H1 (cell line): Measurements from ENCODE around the gene VPS35. TPM values are rescaled to one million over a fixed set of nuclear protein-coding genes. Genes with fewer than 3 reads are reported as not detected.

ENCODE experiments used
- CTCF ChIA-PET: fragments of 300-600 bp; sonication (Branson Sonifier 250); formaldehyde crosslinking; loops from one replicate; lab custom pipeline; 2021; ENCODE audit not compliant: partially characterized antibody; lab: Charles Lee
- POLR2A ChIA-PET: fragments of 300-600 bp; sonication (Branson Sonifier 250); formaldehyde crosslinking; loops from one replicate; lab custom pipeline; 2021; ENCODE audit warnings: inconsistent platforms; ENCODE audit not compliant: partially characterized antibody; lab: Charles Lee
- DNase-seq, 2 experiments: peaks; one replicate each; pipeline versions ENCODE4 v3.0.0 to v3.0.0-alpha.2; 2010 to 2022; ENCODE audit warnings: low spot score in 2 of 2, low read depth in 1 of 2, mixed read lengths in 1 of 2
- FAIRE-seq: peaks from 2 replicates; lab custom pipeline; 2011; peaks lifted over from hg19 to GRCh38; lab: Jason Lieb, UNC
- H2AFZ ChIP-seq: 2 replicates; pipeline ENCODE4 v1.8.1; 2012; ENCODE audit warnings: low read length, inconsistent platforms
- H2AK5ac ChIP-seq: 2 replicates; pipeline ENCODE4 v1.6.1; 2013; ENCODE audit warnings: low read depth, low read length
- H2BK120ac ChIP-seq: replicated peaks from 2 replicates; pipeline ENCODE3; 2013; ENCODE audit warnings: low read depth, low read length, inconsistent platforms
- H2BK12ac ChIP-seq: 2 replicates; pipeline ENCODE4 v1.6.1; 2013; ENCODE audit warnings: low read depth, low read length
- H2BK15ac ChIP-seq: 2 replicates; pipeline ENCODE4 v1.6.1; 2013; ENCODE audit warnings: low read length
- H2BK20ac ChIP-seq: 2 replicates; pipeline ENCODE4 v1.6.1; 2013; ENCODE audit warnings: low read length
- H2BK5ac ChIP-seq: 2 replicates; pipeline ENCODE4 v1.6.1; 2013; ENCODE audit warnings: low read depth, low read length
- H3K14ac ChIP-seq: 2 replicates; pipeline ENCODE4 v1.6.1; 2013; ENCODE audit warnings: inconsistent platforms; ENCODE audit not compliant: insufficient read length
- H3K18ac ChIP-seq: 2 replicates; pipeline ENCODE4 v1.6.1; 2013; ENCODE audit warnings: low read length; ENCODE audit errors: extremely low read depth
- H3K23ac ChIP-seq: 2 replicates; pipeline ENCODE4 v1.6.1; 2013; ENCODE audit warnings: inconsistent platforms; ENCODE audit not compliant: insufficient read length
- H3K23me2 ChIP-seq: 2 replicates; pipeline ENCODE4 v1.6.1; 2013; ENCODE audit warnings: low read depth, low read length
- H3K27ac ChIP-seq: 2 replicates; pipeline ENCODE4 v1.6.1; 2011; ENCODE audit warnings: low read depth, low read length, inconsistent platforms
- H3K27me3 ChIP-seq, 4 experiments: replicated peaks in 1 of 4; 1 replicate in 1 of 4; 2 replicates in 3 of 4; pipeline versions ENCODE4 v1.6.1 to v1.8.1; 2011 to 2013; ENCODE audit warnings: low read length in 3 of 4, mild to moderate bottlenecking in 3 of 4, inconsistent platforms in 2 of 4, mixed read lengths in 2 of 4, moderate library complexity in 1 of 4; ENCODE audit not compliant: control insufficient read depth in 3 of 4, insufficient read depth in 3 of 4; ENCODE audit errors: extremely low read depth in 1 of 4
- H3K36me3 ChIP-seq, 4 experiments: 2 replicates each; pipeline versions ENCODE4 v1.6.1 to v1.8.1; 2011 to 2013; ENCODE audit warnings: mild to moderate bottlenecking in 4 of 4, low read length in 3 of 4, moderate library complexity in 2 of 4, control low read depth in 1 of 4, inconsistent platforms in 1 of 4; ENCODE audit not compliant: insufficient read depth in 4 of 4, control insufficient read depth in 2 of 4
- H3K4ac ChIP-seq: replicated peaks from 2 replicates; pipeline ENCODE3; 2013; ENCODE audit warnings: low read length, low read depth, mixed read lengths, inconsistent platforms; ENCODE audit not compliant: insufficient read length
- H3K4me1 ChIP-seq, 4 experiments: replicated peaks in 1 of 4; 1 replicate in 1 of 4; 2 replicates in 3 of 4; pipeline versions ENCODE4 v1.6.1 to v1.8.1; 2011 to 2013; ENCODE audit warnings: low read length in 3 of 4, inconsistent platforms in 2 of 4, mixed read lengths in 1 of 4; ENCODE audit not compliant: insufficient read depth in 4 of 4, control insufficient read depth in 3 of 4
- H3K4me2 ChIP-seq, 2 experiments: 2 replicates each; pipeline versions ENCODE4 v1.6.1 to v1.8.1; 2011 to 2013; ENCODE audit warnings: low read depth in 2 of 2, low read length in 2 of 2, control low read depth in 1 of 2, inconsistent platforms in 1 of 2, mild to moderate bottlenecking in 1 of 2; ENCODE audit not compliant: insufficient read depth in 1 of 2
- H3K4me3 ChIP-seq, 4 experiments: fragments of 200-600, 300-600 bp in 1 of 4; sonication (generic), shearing (Covaris generic), sonication (Bioruptor Twin) in 1 of 4; 2 replicates each; pipeline versions ENCODE4 v1.5.1 to v1.8.1; 2011 to 2016; ENCODE audit warnings: low read length in 4 of 4, low read depth in 3 of 4, control low read depth in 2 of 4, inconsistent platforms in 2 of 4, mild to moderate bottlenecking in 2 of 4, mixed read lengths in 1 of 4, moderate library complexity in 1 of 4; ENCODE audit not compliant: insufficient read depth in 2 of 4; ENCODE audit errors: extremely low read depth in 1 of 4
- H3K56ac ChIP-seq: replicated peaks from 2 replicates; pipeline ENCODE3; 2013; ENCODE audit warnings: low read depth, mild to moderate bottlenecking, mixed read lengths, low read length, inconsistent platforms; ENCODE audit not compliant: insufficient read length
- H3K79me1 ChIP-seq: 2 replicates; pipeline ENCODE4 v1.6.1; 2013; ENCODE audit warnings: low read depth, low read length, control low read depth
- H3K79me2 ChIP-seq, 2 experiments: 2 replicates each; pipeline versions ENCODE4 v1.6.1 to v1.8.1; 2012 to 2013; ENCODE audit warnings: low read length in 2 of 2, mild to moderate bottlenecking in 2 of 2, inconsistent platforms in 1 of 2; ENCODE audit not compliant: insufficient read depth in 2 of 2, control insufficient read depth in 1 of 2
- H3K9ac ChIP-seq, 4 experiments: replicated peaks in 1 of 4; 1 replicate in 1 of 4; 2 replicates in 3 of 4; pipeline versions ENCODE4 v1.6.1 to v1.8.1; 2011 to 2013; ENCODE audit warnings: low read depth in 3 of 4, low read length in 3 of 4, control low read depth in 2 of 4, mild to moderate bottlenecking in 2 of 4, moderate library complexity in 2 of 4, inconsistent platforms in 1 of 4; ENCODE audit errors: extremely low read depth in 1 of 4
- H3K9me3 ChIP-seq, 2 experiments: 2 replicates each; pipeline versions ENCODE4 v1.6.1 to v1.8.1; 2012 to 2013; ENCODE audit warnings: mild to moderate bottlenecking in 2 of 2, moderate library complexity in 2 of 2, control low read depth in 1 of 2, inconsistent platforms in 1 of 2, low read depth in 1 of 2, low read length in 1 of 2, mixed read lengths in 1 of 2; ENCODE audit not compliant: insufficient read depth in 2 of 2
- H4K20me1 ChIP-seq, 2 experiments: replicated peaks in 1 of 2; 2 replicates each; pipeline versions ENCODE3 to v1.8.1; 2011 to 2013; ENCODE audit warnings: inconsistent platforms in 2 of 2, low read length in 2 of 2, mild to moderate bottlenecking in 1 of 2; ENCODE audit not compliant: insufficient read depth in 2 of 2, control insufficient read depth in 1 of 2
- H4K5ac ChIP-seq: 2 replicates; pipeline ENCODE4 v1.6.1; 2013; ENCODE audit warnings: low read length, low read depth, mixed read lengths, inconsistent platforms; ENCODE audit not compliant: insufficient read length
- H4K8ac ChIP-seq: 2 replicates; pipeline ENCODE4 v1.8.0; 2013; ENCODE audit warnings: mild to moderate bottlenecking, moderate library complexity, low read length, inconsistent platforms; ENCODE audit not compliant: insufficient read depth; ENCODE audit errors: extremely low read depth
- H4K91ac ChIP-seq: replicated peaks from 2 replicates; pipeline ENCODE3; 2013; ENCODE audit warnings: low read length, mixed read lengths, inconsistent platforms; ENCODE audit not compliant: insufficient read length
- CHD2 ChIP-seq: IDR thresholded peaks from 2 replicates; pipeline ENCODE4 v1.6.1; 2012; ENCODE audit warnings: low read length, improper control_type of control experiment
- RXRA ChIP-seq: IDR thresholded peaks from 2 replicates; pipeline ENCODE4 v1.6.1; 2011; ENCODE audit warnings: low read depth, mild to moderate bottlenecking, low read length, moderate library complexity; ENCODE audit not compliant: insufficient read depth
- SRF ChIP-seq: IDR thresholded peaks from 2 replicates; pipeline ENCODE4 v1.6.1; 2011; ENCODE audit warnings: mild to moderate bottlenecking, low read depth, low read length, moderate library complexity
- WGBS, 2 experiments: shearing (Covaris generic) in 1 of 2; methylation state at CpG; one replicate each; pipeline versions ENCODE4 v1.1.6 to v1.1.7; 2013 to 2015; ENCODE audit warnings: low lambda C conversion rate in 2 of 2, mixed read lengths in 2 of 2, inconsistent platforms in 1 of 2, low coverage in 1 of 2, missing lambda C conversion rate in 1 of 2; ENCODE audit not compliant: insufficient replicate concordance in 2 of 2, insufficient coverage in 1 of 2, insufficient read length in 1 of 2; ENCODE audit errors: extremely low coverage in 1 of 2, missing lambda C conversion rate in 1 of 2; 5-methylcytosine and 5-hydroxymethylcytosine counted together
- polyA plus RNA-seq, 7 experiments: library from polyadenylated mRNA; depleted of rRNA in 3 of 7; stranded (reverse) in 5 of 7; unstranded in 2 of 7; fragments of >200 nt in 5 of 7; fragments of 200-250 nt in 2 of 7; gene quantifications; 1 replicate in 5 of 7; 2 replicates in 1 of 7; 4 replicates in 1 of 7; pipeline versions ENCODE4 v1.2.1 to v1.2.3, GENCODE V29; 2011 to 2013; ENCODE audit warnings: missing spikeins in 2 of 7, mixed read lengths in 2 of 7
- total RNA-seq: library from RNA; stranded (reverse); fragmentation: NEBNext Ultra II Directional; extraction: Animal tissue kit (Norgen Biotek cat#: 25700); gene quantifications from 2 replicates; pipeline ENCODE4 v1.2.1, GENCODE V29; 2021

VPS35 gene
- total and polyA plus RNA-seq, 2 of the 8 experiments (the other 6 are each of a cell fraction or from before 2014, with no cell fraction given) = 10.3 to 66.9 TPM

DNA sequence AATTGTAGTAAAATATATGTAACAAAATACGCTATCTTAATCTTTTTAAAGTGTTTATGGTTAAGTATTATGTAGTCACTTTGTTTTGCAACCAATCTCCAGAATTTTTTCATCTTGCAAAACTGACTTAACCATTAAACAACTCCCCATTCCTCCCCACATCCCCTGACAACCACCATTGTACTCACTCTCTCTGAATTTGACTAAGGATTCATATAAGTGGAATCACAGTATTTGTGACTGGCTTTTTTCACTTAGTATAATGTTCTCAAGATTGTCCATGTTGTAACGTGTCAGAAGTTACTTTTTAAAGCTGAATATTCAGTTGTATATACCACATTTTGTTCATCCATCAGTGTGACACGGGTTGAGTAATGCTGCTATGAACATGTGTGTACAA is 11.1 kb upstream of the VPS35 start:
- Histone ChIP-seq H2BK15ac (no peak overlapping the region), H3K9me3 (no peaks in the 10 kb centered on the region), H2AFZ (no peak overlapping the region), H2BK5ac (no peak overlapping the region), H4K8ac (no peak overlapping the region), H3K18ac (no peak overlapping the region), H3K79me2 (no peaks in the 10 kb centered on the region), H4K5ac (no peak overlapping the region), H3K23me2 (no peaks in the 10 kb centered on the region), H2BK12ac (no peak overlapping the region), H3K36me3 (peaks cover 14 to 47% (median 34%) of the 10 kb centered on the region in 4 experiments), H3K27ac (no peak overlapping the region), H2BK120ac (no peak overlapping the region), H4K20me1 (peaks cover 0 to 1% of the 10 kb centered on the region in 2 experiments), H2BK20ac (no peak overlapping the region), H3K14ac (no peak overlapping the region), H3K79me1 (no peaks in the 10 kb centered on the region), H3K9ac (no peak overlapping the region), H3K4ac (no peak overlapping the region), H3K56ac (no peak overlapping the region), H3K4me3 (no peak overlapping the region), H3K4me2 (no peak overlapping the region), H3K4me1 (no peaks in the 10 kb centered on the region), H2AK5ac (no peak overlapping the region), H3K27me3 (no peaks in the 10 kb centered on the region), H3K23ac (no peak overlapping the region), H4K91ac (no peak overlapping the region)
- WGBS, 2 experiments = 94% methylated on average over 3 of the region's 3 CpGs; no CpG with 5 or more reads in 1 of the 2 experiments
- DNase-seq = no peak
- ChIA-PET POLR2A (interaction anchor here (1.4 to 2.8 kb wide), 4 partner anchors 8 to 77 kb away, joined by 3 to 13 read pairs (median 7); partner anchors contain the start of gene ORC6), CTCF (interaction anchor here (0.6 to 1.4 kb wide), 4 partner anchors 9 to 101 kb away, joined by 3 to 6 read pairs (median 4); no protein-coding TSS in a partner anchor)
- no peak for TF ChIP-seq SRF
- no peak for TF ChIP-seq CHD2
- TF ChIP-seq RXRA = no peak
- no peak for FAIRE-seq
